GM12878 (cell line): ENCODE measurements around the gene USH1C. TPM values are rescaled to one million over a fixed set of nuclear protein-coding genes. Genes with fewer than 3 reads are reported as not detected.

Experiments used
- ATAC-seq: fragments of 200-7000 bp; cut with Tn5 transposase; 3 replicates; pipeline ENCODE4 v1.9.1; 2020; ENCODE audit warnings: mild to moderate bottlenecking, moderate library complexity
- BruUV-seq: library from RNA; stranded (reverse); fragments of 400-500 nt; replicated peaks from 2 replicates; lab custom pipeline; 2021; lab: Mats Ljungman, UMichigan
- CTCF ChIA-PET: fragments of 300-600 bp; sonication (Branson Sonifier 250); formaldehyde crosslinking; extraction: SDS; loops from one replicate; lab custom pipeline; 2021; ENCODE audit warnings: inconsistent platforms; lab: Yijun Ruan, JAX
- POLR2A ChIA-PET: fragments of 350-600 bp; formaldehyde crosslinking; extraction: SDS; loops from one replicate; lab custom pipeline; 2021; ENCODE audit warnings: inconsistent platforms; lab: Charles Lee
- RAD21 ChIA-PET: fragments of 300-600 bp; sonication (Branson Sonifier 250); formaldehyde crosslinking; loops from one replicate; lab custom pipeline; 2023; ENCODE audit warnings: antibody characterized with exemption; ENCODE audit not compliant: unreplicated experiment; lab: Charles Lee
- SMC1A ChIA-PET: fragments of 300-600 bp; sonication (Branson Sonifier 250); formaldehyde crosslinking; loops from one replicate; lab custom pipeline; 2023; ENCODE audit not compliant: unreplicated experiment, uncharacterized antibody; lab: Charles Lee
- DNase-seq: peaks from one replicate; pipeline ENCODE4 v3.0.0-alpha.2; 2011; ENCODE audit warnings: low read depth, low spot score
- FAIRE-seq: peaks from 3 replicates; lab custom pipeline; 2011; peaks lifted over from hg19 to GRCh38; lab: Jason Lieb, UNC
- H2AFZ ChIP-seq: 2 replicates; pipeline ENCODE4 v1.6.0; 2011; ENCODE audit warnings: low read depth, low read length, control low read depth; ENCODE audit not compliant: control insufficient read depth
- H3K27ac ChIP-seq: 2 replicates; pipeline ENCODE4 v1.5.1; 2011; ENCODE audit warnings: control low read depth; ENCODE audit not compliant: control insufficient read depth, insufficient read depth
- H3K27me3 ChIP-seq, 2 experiments: replicated peaks in 1 of 2; 2 replicates each; pipeline versions ENCODE4 v1.6.0 to v1.6.1; 2011; ENCODE audit warnings: low read length in 1 of 2; ENCODE audit not compliant: control insufficient read depth in 2 of 2, insufficient read depth in 2 of 2
- H3K36me3 ChIP-seq, 2 experiments: 2 replicates each; pipeline ENCODE4 v1.5.1; 2011; ENCODE audit warnings: low read length in 1 of 2; ENCODE audit not compliant: control insufficient read depth in 2 of 2, insufficient read depth in 2 of 2
- H3K4me1 ChIP-seq: 2 replicates; pipeline ENCODE4 v1.6.1; 2011; ENCODE audit warnings: mild to moderate bottlenecking, low read length, moderate library complexity, mixed read lengths; ENCODE audit not compliant: control insufficient read depth, insufficient read depth
- H3K4me2 ChIP-seq: 2 replicates; pipeline ENCODE4 v1.6.0; 2011; ENCODE audit warnings: control low read depth; ENCODE audit not compliant: control insufficient read depth, insufficient read depth
- H3K4me3 ChIP-seq: fragments of 200-600 bp; sonication (generic); 2 replicates; pipeline ENCODE4 v1.5.1; 2016
- H3K79me2 ChIP-seq: 2 replicates; pipeline ENCODE4 v1.6.0; 2011; ENCODE audit warnings: low read length; ENCODE audit not compliant: control insufficient read depth, insufficient read depth
- H3K9ac ChIP-seq: 2 replicates; pipeline ENCODE4 v1.8.0; 2011; ENCODE audit warnings: low read length, control low read depth, mixed read lengths; ENCODE audit not compliant: control insufficient read depth, insufficient read depth
- H3K9me3 ChIP-seq: replicated peaks from 3 replicates; pipeline ENCODE4 v1.5.1; 2011; ENCODE audit warnings: mild to moderate bottlenecking, low read length; ENCODE audit not compliant: control insufficient read depth, insufficient read depth
- H4K20me1 ChIP-seq: 2 replicates; pipeline ENCODE4 v1.6.0; 2011; ENCODE audit not compliant: control insufficient read depth, insufficient read depth
- BACH1 ChIP-seq: fragments of 450-650 bp; IDR thresholded peaks from 2 replicates; pipeline ENCODE4 v1.6.1; 2017; ENCODE audit warnings: mild to moderate bottlenecking, borderline replicate concordance
- FOS ChIP-seq: IDR thresholded peaks from 3 replicates; pipeline ENCODE4 v1.6.1; 2011; ENCODE audit warnings: borderline replicate concordance; ENCODE audit not compliant: insufficient read length; ENCODE audit errors: extremely low read depth
- GABPA ChIP-seq: IDR thresholded peaks from 2 replicates; pipeline ENCODE4 v1.6.1; 2014; ENCODE audit warnings: antibody characterized with exemption, low read depth, mild to moderate bottlenecking, inconsistent platforms
- HCFC1 ChIP-seq: fragments of 150-350 bp; IDR thresholded peaks from 2 replicates; pipeline ENCODE4 v1.6.1; 2014; ENCODE audit warnings: low read length
- MTA2 ChIP-seq: fragments of 450-650 bp; IDR thresholded peaks from 2 replicates; pipeline ENCODE4 v1.6.1; 2016; ENCODE audit warnings: low read depth, mild to moderate bottlenecking, moderate library complexity
- PML ChIP-seq: IDR thresholded peaks from 2 replicates; pipeline ENCODE4 v1.6.1; 2012; ENCODE audit warnings: low read length, inconsistent platforms
- SMAD5 ChIP-seq: IDR thresholded peaks from 2 replicates; pipeline ENCODE4 v1.6.1; 2016; ENCODE audit warnings: antibody characterized with exemption, low read depth
- TAF1 ChIP-seq: IDR thresholded peaks from 2 replicates; pipeline ENCODE4 v1.6.1; 2011; ENCODE audit warnings: mild to moderate bottlenecking, low read depth, low read length, borderline replicate concordance
- TARDBP ChIP-seq: IDR thresholded peaks from 2 replicates; pipeline ENCODE4 v1.6.1; 2016; ENCODE audit warnings: borderline replicate concordance
- TCF7 ChIP-seq: IDR thresholded peaks from 2 replicates; pipeline ENCODE4 v1.6.1; 2014; ENCODE audit warnings: antibody characterized with exemption, borderline replicate concordance
- ZBTB4 ChIP-seq: fragments of 450-650 bp; formaldehyde crosslinking; IDR thresholded peaks from 2 replicates; pipeline ENCODE4 v1.4.0; 2022; ENCODE audit warnings: mild to moderate bottlenecking, moderate library complexity
- ZNF207 ChIP-seq: fragments of 450-650 bp; IDR thresholded peaks from 2 replicates; pipeline ENCODE4 v1.6.1; 2014; ENCODE audit warnings: antibody characterized with exemption, mild to moderate bottlenecking, borderline replicate concordance
- WGBS: methylation state at CpG from one replicate; pipeline ENCODE4 v1.1.6; 2016; ENCODE audit warnings: low lambda C conversion rate; ENCODE audit not compliant: insufficient replicate concordance, insufficient coverage; ENCODE audit errors: missing lambda C conversion rate; 5-methylcytosine and 5-hydroxymethylcytosine counted together
- in situ Hi-C: fragments of 300-500 bp; cut with MboI; formaldehyde crosslinking; loops from 9 replicates; pipeline ENCODE4 v1.14.3; 2018; ENCODE audit warnings: mixed read lengths
- intact Hi-C: fragments of 100-400 bp; cut with micrococcal nuclease; formaldehyde crosslinking; loops from one replicate; pipeline ENCODE4 v1.14.2; 2022; ENCODE audit not compliant: unreplicated experiment
- polyA plus RNA-seq, 11 experiments: library from polyadenylated mRNA; depleted of rRNA in 4 of 11; unstranded in 6 of 11; stranded (reverse) in 5 of 11; fragments of >200 nt; fragmentation: Nextera tagmentation in 4 of 11; fragmentation: Illumina TruSeq in 1 of 11; extraction: Ambion mirVana in 4 of 11; extraction: Trizol in 1 of 11; gene quantifications; 1 replicate in 1 of 11; 2 replicates in 10 of 11; pipeline versions ENCODE4 v1.2.1 to v1.2.3, GENCODE V29; 2011 to 2016; ENCODE audit warnings: inconsistent platforms in 2 of 11, missing spikeins in 2 of 11, low read depth in 1 of 11
- total RNA-seq, 4 experiments: library from RNA; depleted of rRNA in 3 of 4; stranded (reverse); fragments of >200 nt in 3 of 4; fragmentation: Illumina TruSeq in 1 of 4; extraction: Trizol in 1 of 4; gene quantifications; 2 replicates each; pipeline versions ENCODE4 v1.2.1 to v1.2.3, GENCODE V29; 2013 to 2021
- TF ChIP-seq, protein P1 (sequence below): fragments of 450-650 bp; IDR thresholded peaks from 2 replicates; pipeline ENCODE4 v1.6.1; 2017; ENCODE audit warnings: low read depth, mild to moderate bottlenecking, moderate library complexity
- TF ChIP-seq, protein P2 (sequence below): fragments of 450-650 bp; IDR thresholded peaks from 2 replicates; pipeline ENCODE4 v1.6.1; 2016; ENCODE audit warnings: mild to moderate bottlenecking
- TF ChIP-seq, protein P3 (sequence below): IDR thresholded peaks from 2 replicates; pipeline ENCODE4 v1.6.1; 2012; ENCODE audit warnings: low read depth, low read length, improper control_type of control experiment
- TF ChIP-seq, protein P4 (sequence below): fragments of 450-650 bp; IDR thresholded peaks from 2 replicates; pipeline ENCODE4 v1.6.1; 2017; ENCODE audit warnings: mild to moderate bottlenecking, low read depth, inconsistent platforms; ENCODE audit not compliant: poor library complexity, severe bottlenecking

The USH1C gene
- total and polyA plus RNA-seq, 10 of the 15 experiments (the other 5 are each of a cell fraction or from before 2014, with no cell fraction given), result not detected

DNA sequence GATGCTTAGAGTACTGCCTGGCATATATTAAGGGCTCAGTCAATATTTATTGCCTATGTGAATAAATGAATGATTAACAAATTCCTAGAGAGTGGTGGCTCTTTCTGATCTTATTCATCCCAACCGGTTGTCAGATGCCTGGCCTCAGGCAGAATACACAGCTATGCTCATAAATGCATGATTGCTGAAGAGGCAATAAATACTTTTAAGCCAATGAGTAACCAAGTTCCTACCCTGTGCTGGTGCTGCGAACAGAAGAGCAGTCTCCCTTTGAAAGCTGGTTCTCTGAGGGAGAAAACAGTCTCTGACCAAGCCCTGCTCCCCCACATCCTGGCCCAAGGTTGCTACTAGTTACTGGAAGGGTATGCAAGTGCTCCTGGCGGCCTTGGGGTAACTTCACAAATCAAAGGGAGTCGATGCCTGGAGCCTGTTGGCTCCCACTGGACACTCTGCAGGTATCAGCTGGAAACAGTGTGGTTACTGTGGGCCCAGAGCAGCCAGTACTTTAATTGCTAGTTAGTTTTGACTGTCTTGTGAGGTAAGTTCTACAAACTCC is 2.8 kb downstream of the USH1C start (continued):
- TF ChIP-seq, protein P1, sequence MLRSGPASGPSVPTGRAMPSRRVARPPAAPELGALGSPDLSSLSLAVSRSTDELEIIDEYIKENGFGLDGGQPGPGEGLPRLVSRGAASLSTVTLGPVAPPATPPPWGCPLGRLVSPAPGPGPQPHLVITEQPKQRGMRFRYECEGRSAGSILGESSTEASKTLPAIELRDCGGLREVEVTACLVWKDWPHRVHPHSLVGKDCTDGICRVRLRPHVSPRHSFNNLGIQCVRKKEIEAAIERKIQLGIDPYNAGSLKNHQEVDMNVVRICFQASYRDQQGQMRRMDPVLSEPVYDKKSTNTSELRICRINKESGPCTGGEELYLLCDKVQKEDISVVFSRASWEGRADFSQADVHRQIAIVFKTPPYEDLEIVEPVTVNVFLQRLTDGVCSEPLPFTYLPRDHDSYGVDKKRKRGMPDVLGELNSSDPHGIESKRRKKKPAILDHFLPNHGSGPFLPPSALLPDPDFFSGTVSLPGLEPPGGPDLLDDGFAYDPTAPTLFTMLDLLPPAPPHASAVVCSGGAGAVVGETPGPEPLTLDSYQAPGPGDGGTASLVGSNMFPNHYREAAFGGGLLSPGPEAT, result no peak

- RAD21 ChIA-PET, result no interaction called here
- BruUV-seq, result no TSS peak
- CTCF ChIA-PET, result no interaction called here
- Histone ChIP-seq H3K9me3 (no peaks in the 10 kb centered on the region), H3K27ac (no peak overlapping the region), H4K20me1 (no peaks in the 10 kb centered on the region), H2AFZ (no peak overlapping the region), H3K27me3 (peaks cover 4 to 6% of the 10 kb centered on the region in 2 experiments), H3K4me2 (no peak overlapping the region), H3K4me1 (no peaks in the 10 kb centered on the region), H3K4me3 (no peak overlapping the region), H3K36me3 (no peaks in the 10 kb centered on the region), H3K9ac (no peak overlapping the region), H3K79me2 (no peaks in the 10 kb centered on the region)
- WGBS, result 0% methylated on average over 4 of the region's 4 CpGs
- no peak for DNase-seq
- no peak for FAIRE-seq
- ATAC-seq, result no peak
- in situ Hi-C loops, result no loop called here
- SMC1A ChIA-PET, result no interaction called here
- POLR2A ChIA-PET, result no interaction called here
- intact Hi-C loops, result no loop called here
- TF ChIP-seq TAF1 (no peak), BACH1 (no peak), HCFC1 (no peak), TARDBP (no peak), TCF7 (no peak), GABPA (no peak), ZNF207 (no peak), FOS (no peak), SMAD5 (no peak), MTA2 (no peak), PML (no peak), ZBTB4 (CRISPR knock-in tag) (no peak)
- TF ChIP-seq, protein P2, sequence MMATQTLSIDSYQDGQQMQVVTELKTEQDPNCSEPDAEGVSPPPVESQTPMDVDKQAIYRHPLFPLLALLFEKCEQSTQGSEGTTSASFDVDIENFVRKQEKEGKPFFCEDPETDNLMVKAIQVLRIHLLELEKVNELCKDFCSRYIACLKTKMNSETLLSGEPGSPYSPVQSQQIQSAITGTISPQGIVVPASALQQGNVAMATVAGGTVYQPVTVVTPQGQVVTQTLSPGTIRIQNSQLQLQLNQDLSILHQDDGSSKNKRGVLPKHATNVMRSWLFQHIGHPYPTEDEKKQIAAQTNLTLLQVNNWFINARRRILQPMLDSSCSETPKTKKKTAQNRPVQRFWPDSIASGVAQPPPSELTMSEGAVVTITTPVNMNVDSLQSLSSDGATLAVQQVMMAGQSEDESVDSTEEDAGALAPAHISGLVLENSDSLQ, result no peak
- TF ChIP-seq, protein P3, sequence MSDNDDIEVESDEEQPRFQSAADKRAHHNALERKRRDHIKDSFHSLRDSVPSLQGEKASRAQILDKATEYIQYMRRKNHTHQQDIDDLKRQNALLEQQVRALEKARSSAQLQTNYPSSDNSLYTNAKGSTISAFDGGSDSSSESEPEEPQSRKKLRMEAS, result no peak
- TF ChIP-seq, protein P4, sequence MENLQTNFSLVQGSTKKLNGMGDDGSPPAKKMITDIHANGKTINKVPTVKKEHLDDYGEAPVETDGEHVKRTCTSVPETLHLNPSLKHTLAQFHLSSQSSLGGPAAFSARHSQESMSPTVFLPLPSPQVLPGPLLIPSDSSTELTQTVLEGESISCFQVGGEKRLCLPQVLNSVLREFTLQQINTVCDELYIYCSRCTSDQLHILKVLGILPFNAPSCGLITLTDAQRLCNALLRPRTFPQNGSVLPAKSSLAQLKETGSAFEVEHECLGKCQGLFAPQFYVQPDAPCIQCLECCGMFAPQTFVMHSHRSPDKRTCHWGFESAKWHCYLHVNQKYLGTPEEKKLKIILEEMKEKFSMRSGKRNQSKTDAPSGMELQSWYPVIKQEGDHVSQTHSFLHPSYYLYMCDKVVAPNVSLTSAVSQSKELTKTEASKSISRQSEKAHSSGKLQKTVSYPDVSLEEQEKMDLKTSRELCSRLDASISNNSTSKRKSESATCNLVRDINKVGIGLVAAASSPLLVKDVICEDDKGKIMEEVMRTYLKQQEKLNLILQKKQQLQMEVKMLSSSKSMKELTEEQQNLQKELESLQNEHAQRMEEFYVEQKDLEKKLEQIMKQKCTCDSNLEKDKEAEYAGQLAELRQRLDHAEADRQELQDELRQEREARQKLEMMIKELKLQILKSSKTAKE, result no peak
These were observed 3.4 kb downstream of the USH1C start for GRCh38 chr11:17540807-17541206.
